RPMI8226 (cell line): Measurements from ENCODE around the gene TAF3.

Experiments
- DNase-seq: peaks from one replicate; pipeline ENCODE4 v3.0.0-alpha.2; 2015

TAF3 gene

GRCh38 chr10:8049045-8049864, 230.9 kb downstream of the TAF3 start:
- no peak for DNase-seq

DNA sequence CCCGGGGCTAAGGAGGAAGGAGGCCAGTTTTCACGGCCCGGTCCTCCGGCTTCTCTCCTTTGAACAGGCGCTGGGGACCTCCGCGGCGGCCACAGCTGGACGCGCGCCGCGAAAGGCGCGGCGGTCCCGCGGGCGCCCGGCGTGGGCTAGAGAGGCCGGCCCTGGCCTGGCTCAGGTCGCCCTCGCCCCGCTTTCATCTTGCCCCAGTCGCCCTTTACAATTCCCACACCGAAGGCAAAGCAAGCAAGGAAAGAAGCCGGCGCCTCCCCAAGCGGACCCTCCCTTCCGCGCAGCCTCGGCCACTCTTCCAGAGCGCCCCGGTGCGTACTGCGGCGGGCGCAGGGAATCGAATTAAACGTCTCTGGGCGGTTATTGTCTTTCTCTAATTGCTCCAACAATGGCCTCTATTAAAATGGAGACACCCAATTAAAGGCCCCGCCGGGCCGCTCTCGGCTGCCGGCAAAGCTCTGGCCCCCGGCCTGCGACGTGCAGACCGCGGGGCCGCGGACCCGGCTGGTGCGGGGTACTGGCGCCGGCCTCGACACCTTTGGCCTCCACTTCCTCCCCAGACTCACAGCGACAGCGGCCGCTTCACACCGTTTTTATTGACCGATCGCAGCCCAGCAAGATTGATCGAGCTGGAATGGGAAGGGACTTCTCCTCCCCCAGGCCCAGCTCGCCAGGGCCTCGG, 231.7 kb downstream of the TAF3 start:
- no peak for DNase-seq

DNA sequence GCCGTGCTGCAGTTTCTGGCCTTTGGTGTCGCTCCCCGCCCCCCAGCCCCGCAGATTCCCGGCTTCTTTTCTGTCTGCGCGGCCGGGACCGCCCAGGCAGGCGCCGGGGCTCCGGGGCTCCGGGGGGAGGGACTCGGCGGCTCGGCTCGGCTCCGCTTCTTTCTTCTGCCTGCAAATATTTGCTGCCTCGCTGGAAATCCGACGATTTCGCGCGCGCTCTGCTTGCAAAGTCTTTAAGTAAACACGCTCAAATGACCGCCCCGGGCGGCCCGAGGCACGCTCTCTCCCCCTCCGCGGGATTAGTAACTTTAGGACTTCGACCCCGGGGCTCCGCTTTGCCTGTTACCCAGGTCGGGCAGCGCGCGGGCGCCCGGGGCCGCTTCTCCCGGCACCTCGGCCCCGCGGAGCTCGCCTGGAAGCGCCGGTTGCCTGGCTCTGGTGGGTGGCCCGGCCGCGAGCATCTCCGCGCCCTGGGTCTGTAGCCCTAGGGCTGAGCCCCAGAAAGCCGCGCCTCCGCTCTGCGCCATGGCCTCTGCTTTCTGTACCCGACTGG, 232.3 kb downstream of the TAF3 start:
- peak; percentile 28 for DNase-seq

DNA sequence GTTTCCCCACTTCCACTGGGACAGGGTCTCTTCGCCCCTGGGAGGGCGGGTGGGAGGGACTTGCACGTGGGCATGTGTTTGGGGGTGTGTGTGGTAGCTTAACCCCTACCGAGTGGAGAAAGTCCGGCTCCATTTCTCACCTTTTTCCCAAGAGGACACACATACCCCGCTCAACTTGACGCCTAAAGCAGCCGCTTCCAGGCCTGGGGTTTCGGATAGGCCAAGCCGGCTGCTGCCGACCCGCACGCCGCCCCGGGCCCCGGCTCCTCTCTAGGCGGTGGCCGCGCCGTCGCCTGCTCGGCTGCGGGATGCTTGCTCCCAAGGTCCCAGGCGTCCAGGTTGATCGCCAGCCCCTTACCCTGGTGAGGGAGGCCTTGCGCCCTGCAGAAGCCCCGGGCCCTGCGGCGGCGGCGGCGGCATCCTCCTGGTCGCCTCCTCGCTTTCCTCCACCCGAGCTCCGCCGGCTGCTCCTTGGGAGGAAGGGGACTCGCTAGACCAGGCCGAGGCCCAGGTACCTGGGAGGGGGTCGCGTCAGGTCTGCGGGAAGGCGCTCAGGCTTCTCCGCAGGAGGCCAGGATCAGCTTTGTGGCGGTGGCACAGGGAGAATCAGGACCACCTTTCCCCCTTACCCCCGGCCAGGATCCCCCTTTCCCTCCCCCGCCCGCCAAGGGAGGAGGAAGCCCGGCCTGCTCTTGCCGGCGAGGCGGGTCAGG, 233.0 kb downstream of the TAF3 start:
- no peak for DNase-seq

GRCh38 chr10:8051851-8052257, 233.5 kb downstream of the TAF3 start:
- DNase-seq, result no peak

DNA sequence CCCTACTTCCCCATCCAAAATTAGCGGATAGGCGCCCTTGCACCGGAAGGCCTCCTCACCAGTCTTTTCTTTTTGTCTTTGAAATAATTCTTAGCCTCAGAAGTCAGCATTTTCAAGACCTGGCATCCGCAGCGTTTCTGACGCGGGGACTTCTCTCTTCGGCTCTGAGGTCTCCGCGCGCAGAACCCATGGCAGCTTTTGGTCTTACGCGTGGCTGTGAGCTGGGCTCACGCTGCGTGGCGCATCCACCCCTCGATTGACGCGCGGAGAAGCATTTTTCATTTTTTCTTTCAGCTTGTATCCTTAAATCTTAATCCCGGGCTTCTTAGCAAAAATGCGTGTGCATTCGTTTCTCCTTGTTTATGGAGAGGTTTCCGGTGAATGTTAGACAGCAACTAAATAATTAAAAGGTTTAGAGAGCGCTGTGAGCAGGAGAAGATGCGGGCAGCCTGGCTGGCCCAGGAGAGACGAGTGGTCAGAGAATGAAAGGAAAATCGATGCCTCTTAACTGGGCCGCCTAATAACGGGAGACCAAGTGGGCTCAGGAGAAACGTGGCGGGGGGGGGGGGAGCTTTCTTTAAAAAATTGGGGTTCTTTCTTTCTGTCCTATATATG, 234.1 kb downstream of the TAF3 start:
- no peak for DNase-seq

- no peak for DNase-seq
These were observed 234.7 kb downstream of the TAF3 start for GRCh38 chr10:8052956-8053445.

DNA sequence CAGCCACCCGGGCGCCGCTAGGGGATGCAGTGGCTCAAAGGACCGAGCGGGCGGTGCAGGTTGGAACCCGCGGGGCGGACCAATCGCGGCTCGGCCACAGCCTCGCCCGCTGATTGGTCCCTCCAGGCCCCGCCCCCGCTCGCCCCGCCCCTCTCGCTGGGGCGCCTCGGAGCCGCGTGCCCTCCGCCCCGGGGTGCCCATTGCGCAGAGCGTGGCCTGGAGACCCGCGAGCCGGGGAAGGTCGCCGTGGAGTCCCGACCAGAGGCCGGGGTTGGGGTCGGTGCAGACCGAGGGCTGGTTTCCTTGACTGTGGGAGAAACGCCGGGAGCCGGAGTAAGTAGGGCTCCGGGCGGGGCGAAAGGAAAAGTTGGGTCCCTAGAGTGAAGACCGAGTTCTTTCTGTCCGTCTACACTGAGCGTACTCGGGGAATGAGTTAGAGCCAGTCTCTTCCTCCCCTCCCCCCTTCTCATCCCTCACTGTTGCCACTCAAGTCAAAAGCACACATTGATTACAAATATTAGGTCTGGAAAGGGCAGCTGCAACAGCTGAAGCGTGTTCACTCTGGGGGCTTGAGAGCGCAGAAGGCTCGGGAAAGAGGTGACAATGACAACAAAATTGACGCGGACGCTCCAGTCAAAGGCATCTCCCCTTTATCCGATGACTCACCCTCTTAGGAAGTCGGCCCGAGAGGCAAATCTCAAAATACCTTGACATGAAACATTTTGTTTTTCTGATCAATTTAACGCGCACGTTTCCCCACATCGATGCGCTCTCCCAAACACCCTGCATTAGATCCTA, 235.3 kb downstream of the TAF3 start:
- DNase-seq, result no peak

GRCh38 chr10:8054244-8054493, 235.9 kb downstream of the TAF3 start:
- DNase-seq, result no peak

- no peak for DNase-seq
These were observed 236.4 kb downstream of the TAF3 start, which contains the start of gene GATA3 for GRCh38 chr10:8054494-8055407. GATA3 (plus strand) TSS chr10:8054688; CDS start chr10:8055656, 968 bp downstream.

- no peak for DNase-seq
These were observed 237.4 kb downstream of the TAF3 start for GRCh38 chr10:8055420-8056349.

DNA sequence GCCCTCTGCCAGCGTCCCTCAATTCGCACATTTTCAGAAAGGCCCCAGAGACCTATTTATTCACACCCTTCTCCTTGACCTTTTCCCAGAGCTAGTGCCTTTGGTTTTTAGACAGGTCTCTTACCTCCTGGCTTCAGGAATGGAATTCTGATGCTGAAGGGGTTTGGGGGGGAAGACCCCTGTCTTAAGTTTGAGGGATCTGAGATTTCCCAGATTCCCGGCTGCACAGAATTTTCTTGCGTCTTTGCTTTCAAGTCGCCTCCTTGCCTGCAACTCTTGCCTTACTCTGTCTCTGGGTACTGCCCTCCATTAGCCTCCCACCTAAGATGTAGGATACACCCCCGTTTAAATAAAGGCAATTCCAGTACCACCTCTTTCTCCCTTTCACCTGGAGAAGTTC, 238.1 kb downstream of the TAF3 start:
- no peak for DNase-seq

DNA sequence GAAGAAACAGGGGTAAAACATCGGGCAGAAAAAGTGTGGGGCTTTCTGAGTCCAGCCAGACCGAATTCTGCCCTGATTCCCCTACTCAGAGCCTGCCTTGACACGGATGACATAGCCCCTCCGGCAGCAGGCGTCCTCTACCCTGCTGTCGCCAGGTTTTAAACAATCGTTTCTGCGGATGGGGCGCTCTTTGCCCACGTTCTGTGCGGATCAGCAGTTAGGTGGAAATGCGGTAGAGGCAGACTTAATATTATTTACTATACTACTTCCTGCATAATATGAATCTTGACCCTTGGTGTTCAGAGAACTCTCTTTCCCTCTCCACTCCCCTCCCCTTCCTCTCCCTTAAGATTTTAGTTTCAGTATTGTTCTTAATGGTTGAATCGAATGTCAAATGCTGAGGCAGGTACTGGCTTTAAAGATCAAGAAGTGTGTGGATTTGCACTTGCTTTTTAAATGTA, 238.6 kb downstream of the TAF3 start:
- no peak for DNase-seq

GRCh38 chr10:8057636-8058273, 239.4 kb downstream of the TAF3 start:
- no peak for DNase-seq

GRCh38 chr10:8058274-8059111, 240.2 kb downstream of the TAF3 start:
- no peak for DNase-seq

- no peak for DNase-seq
These were observed 241.1 kb downstream of the TAF3 start for GRCh38 chr10:8059191-8059936.

- peak; percentile 50 for DNase-seq
These were observed 241.9 kb downstream of the TAF3 start for GRCh38 chr10:8060010-8060703.
